ENCODE measurements around the gene ERG.

Gene ERG

GRCh38 chr21:38358098-38358497 is 140.2 kb downstream of the ERG start:
- TF ChIP-seq, protein P1, sequence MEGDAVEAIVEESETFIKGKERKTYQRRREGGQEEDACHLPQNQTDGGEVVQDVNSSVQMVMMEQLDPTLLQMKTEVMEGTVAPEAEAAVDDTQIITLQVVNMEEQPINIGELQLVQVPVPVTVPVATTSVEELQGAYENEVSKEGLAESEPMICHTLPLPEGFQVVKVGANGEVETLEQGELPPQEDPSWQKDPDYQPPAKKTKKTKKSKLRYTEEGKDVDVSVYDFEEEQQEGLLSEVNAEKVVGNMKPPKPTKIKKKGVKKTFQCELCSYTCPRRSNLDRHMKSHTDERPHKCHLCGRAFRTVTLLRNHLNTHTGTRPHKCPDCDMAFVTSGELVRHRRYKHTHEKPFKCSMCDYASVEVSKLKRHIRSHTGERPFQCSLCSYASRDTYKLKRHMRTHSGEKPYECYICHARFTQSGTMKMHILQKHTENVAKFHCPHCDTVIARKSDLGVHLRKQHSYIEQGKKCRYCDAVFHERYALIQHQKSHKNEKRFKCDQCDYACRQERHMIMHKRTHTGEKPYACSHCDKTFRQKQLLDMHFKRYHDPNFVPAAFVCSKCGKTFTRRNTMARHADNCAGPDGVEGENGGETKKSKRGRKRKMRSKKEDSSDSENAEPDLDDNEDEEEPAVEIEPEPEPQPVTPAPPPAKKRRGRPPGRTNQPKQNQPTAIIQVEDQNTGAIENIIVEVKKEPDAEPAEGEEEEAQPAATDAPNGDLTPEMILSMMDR (conservative IDR thresholded peaks at IDR 0.05; ENCODE audit: low read depth, low read length) = no peak
- H3K27me3 ChIP-seq (ENCODE audit: insufficient read depth, low read depth) = no peaks in the 10 kb centered on the region

DNA sequence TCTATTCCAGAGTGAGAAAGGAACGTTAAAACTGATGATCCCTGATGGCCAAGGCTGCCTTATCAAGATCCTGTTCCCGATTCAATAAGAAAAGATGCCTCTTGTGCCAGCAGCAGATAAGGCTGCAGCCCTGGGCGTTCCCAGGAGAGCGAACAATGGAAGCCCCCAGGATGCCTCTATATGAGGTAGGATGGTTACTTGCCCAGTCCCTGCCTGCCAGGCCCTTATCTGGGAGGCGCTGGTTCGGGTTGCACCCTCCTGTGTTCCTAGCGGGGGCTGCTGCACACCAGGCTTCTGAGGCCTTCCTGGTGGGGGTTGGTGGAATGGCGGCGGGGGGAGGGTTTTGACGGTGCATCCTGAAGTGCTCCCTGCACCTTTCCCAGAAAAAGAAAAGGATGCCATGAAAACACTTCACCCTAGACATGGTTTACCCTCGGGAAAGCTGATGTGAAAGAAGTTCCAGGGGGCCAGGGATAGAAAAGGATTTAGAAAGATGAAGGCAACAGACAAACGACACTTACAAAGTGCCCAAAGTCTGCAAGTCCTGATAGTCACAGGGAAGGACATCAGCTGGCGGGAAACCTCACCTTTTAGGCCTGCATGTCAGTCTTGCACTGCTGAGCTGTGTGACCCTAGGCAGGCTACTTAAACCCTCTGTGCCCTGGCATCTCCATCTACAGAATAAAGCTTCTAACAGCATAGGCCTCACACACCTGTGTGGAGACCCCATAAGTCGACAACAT is 141.2 kb downstream of the ERG start:
- H3K27ac ChIP-seq = no peak overlapping the region
- no peaks in the 10 kb centered on the region for H3K4me1 ChIP-seq (ENCODE audit: low read depth, poor library complexity, severe bottlenecking)
- no peak overlapping the region for H2AFZ ChIP-seq (ENCODE audit: low read depth)
- no peak overlapping the region for H3K4me3 ChIP-seq (IDR thresholded peaks at IDR 0.05; ENCODE audit: insufficient read depth, low read depth, low read length)
- TF ChIP-seq, protein P1 (conservative IDR thresholded peaks at IDR 0.05; ENCODE audit: low read depth, low read length) = no peak
- H3K27me3 ChIP-seq (ENCODE audit: insufficient read depth, low read depth) = no peaks in the 10 kb centered on the region
- no peaks in the 10 kb centered on the region for H3K79me2 ChIP-seq (ENCODE audit: insufficient read depth, low read depth)
- no peak overlapping the region for H3K9ac ChIP-seq
- H3K36me3 ChIP-seq (ENCODE audit: insufficient read depth) = no peaks in the 10 kb centered on the region
- H3K4me2 ChIP-seq = no peak overlapping the region
- H4K20me1 ChIP-seq (ENCODE audit: insufficient read depth) = no peaks in the 10 kb centered on the region

More at GRCh38 chr21:38358098-38358497, 140.2 kb downstream of the ERG start:
- H3K9ac ChIP-seq = no peak overlapping the region
- H2AFZ ChIP-seq (ENCODE audit: low read depth) = no peak overlapping the region
- no peak overlapping the region for H3K27ac ChIP-seq
- H3K36me3 ChIP-seq (ENCODE audit: insufficient read depth) = no peaks in the 10 kb centered on the region
- H3K4me2 ChIP-seq = no peak overlapping the region
- no peaks in the 10 kb centered on the region for H3K4me1 ChIP-seq (ENCODE audit: low read depth, poor library complexity, severe bottlenecking)
- H3K4me3 ChIP-seq (IDR thresholded peaks at IDR 0.05; ENCODE audit: insufficient read depth, low read depth, low read length) = no peak overlapping the region
- no peaks in the 10 kb centered on the region for H4K20me1 ChIP-seq (ENCODE audit: insufficient read depth)
- H3K79me2 ChIP-seq (ENCODE audit: insufficient read depth, low read depth) = no peaks in the 10 kb centered on the region

GRCh38 chr21:38355992-38356781 is 142.1 kb downstream of the ERG start:
- Histone ChIP-seq H3K4me1 (ENCODE audit: low read depth, poor library complexity, severe bottlenecking) (no peaks in the 10 kb centered on the region), H3K4me3 (IDR thresholded peaks at IDR 0.05; ENCODE audit: insufficient read depth, low read depth, low read length) (no peak overlapping the region), H3K27me3 (ENCODE audit: insufficient read depth, low read depth) (no peaks in the 10 kb centered on the region), H3K4me2 (no peak overlapping the region), H2AFZ (ENCODE audit: low read depth) (peak overlapping the region; percentile 38; the same call in 1 of the 2 replicates), H3K9ac (no peak overlapping the region), H3K27ac (no peak overlapping the region), H4K20me1 (ENCODE audit: insufficient read depth) (no peaks in the 10 kb centered on the region), H3K79me2 (ENCODE audit: insufficient read depth, low read depth) (no peaks in the 10 kb centered on the region), H3K36me3 (ENCODE audit: insufficient read depth) (no peaks in the 10 kb centered on the region)
- TF ChIP-seq, protein P1 (conservative IDR thresholded peaks at IDR 0.05; ENCODE audit: low read depth, low read length) = peak; percentile 97

DNA sequence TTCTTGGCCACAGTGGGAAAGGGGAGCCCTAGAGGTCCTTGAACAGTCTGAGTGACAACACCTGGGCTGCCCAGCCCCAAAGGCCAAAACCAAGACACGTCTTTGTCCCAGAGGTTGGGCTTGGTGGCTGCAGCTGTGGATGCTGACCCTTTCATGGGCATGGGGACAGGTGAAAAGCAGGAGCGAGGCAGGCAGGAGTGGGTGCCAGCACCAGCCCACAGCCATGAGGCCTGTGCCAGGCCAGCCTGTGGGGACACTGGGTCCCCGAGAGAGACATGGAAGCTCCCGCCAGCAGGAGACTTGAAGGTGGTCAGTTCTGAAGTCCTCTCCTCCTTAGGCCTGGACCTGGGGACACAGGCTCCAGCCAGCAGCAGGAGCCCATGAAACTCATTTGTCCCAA is 142.9 kb downstream of the ERG start:
- Histone ChIP-seq H3K4me1 (ENCODE audit: low read depth, poor library complexity, severe bottlenecking) (no peaks in the 10 kb centered on the region), H3K27me3 (ENCODE audit: insufficient read depth, low read depth) (no peaks in the 10 kb centered on the region), H3K36me3 (ENCODE audit: insufficient read depth) (no peaks in the 10 kb centered on the region), H3K27ac (no peak overlapping the region), H3K4me3 (IDR thresholded peaks at IDR 0.05; ENCODE audit: insufficient read depth, low read depth, low read length) (no peak overlapping the region), H2AFZ (ENCODE audit: low read depth) (no peak overlapping the region), H4K20me1 (ENCODE audit: insufficient read depth) (no peaks in the 10 kb centered on the region), H3K9ac (no peak overlapping the region), H3K79me2 (ENCODE audit: insufficient read depth, low read depth) (no peaks in the 10 kb centered on the region), H3K4me2 (no peak overlapping the region)
- TF ChIP-seq, protein P1 (conservative IDR thresholded peaks at IDR 0.05; ENCODE audit: low read depth, low read length) = no peak

Measured in KMS-11 (cell line).